Measurements from ENCODE around the gene TMEM119. TPM values are rescaled to one million over a fixed set of nuclear protein-coding genes. Genes with fewer than 3 reads are reported as not detected.

Gene TMEM119, protein sequence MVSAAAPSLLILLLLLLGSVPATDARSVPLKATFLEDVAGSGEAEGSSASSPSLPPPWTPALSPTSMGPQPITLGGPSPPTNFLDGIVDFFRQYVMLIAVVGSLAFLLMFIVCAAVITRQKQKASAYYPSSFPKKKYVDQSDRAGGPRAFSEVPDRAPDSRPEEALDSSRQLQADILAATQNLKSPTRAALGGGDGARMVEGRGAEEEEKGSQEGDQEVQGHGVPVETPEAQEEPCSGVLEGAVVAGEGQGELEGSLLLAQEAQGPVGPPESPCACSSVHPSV
- total RNA-seq = 10 to 100 TPM in 1 of 4 donors, 1 to 10 TPM in 2, under 1 TPM in 1; 0.24 to 10.9 (median 6.3) TPM

DNA sequence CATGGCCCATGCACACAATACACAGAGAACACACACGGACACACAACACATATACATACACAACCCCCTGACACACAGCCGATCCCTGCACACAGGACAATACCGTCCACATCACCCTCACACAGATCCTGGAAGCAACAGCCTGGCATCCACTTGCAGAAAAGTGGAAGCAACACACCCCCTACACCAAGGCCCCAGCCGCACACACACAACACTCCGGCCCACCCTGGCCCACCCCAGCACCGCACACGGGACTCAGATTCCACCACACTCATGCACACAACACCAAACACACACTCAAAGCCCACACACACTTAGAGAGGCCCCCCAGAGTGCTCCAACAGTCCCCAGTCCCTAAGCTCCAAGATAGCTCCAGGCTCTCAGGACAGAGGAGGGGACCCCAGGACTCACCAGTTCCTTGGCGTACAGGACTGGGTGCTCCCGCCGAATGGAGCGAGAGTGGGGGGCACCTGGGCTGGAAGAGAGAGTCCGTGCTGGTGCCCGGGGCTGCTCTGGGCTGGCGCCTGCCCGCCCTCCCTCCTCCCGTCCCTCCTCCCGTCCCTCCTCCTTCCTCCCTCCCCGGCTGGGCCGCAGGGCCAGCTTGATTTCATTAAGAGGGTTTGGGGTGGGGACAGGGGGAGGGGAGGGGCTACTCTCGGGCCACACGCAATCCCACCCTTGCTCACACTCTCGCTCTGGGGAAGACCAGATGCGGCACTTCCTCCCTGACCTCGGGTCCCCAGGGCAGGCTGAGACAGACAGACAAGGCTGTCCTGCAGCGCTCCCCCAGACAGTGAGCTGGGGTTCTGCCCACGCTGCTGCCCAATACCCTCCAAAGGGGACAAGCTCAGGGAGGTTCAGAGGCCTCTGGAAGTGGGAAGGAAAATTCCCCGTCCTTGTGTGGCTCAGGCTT, at the start of gene TMEM119:
TMEM119 (minus strand) TSS at position 526 of the 913 bp plus-strand sequence. CDS start 5,701 bp downstream, outside the sequence.
- peaks cover 9% of the 10 kb centered on the region for H3K4me1 ChIP-seq
- no peaks in the 10 kb centered on the region for H3K36me3 ChIP-seq
- peak; percentile 76 to 86 for DNase-seq (ENCODE audit: low spot score in 2 of 2)
- TF ChIP-seq, protein P1, sequence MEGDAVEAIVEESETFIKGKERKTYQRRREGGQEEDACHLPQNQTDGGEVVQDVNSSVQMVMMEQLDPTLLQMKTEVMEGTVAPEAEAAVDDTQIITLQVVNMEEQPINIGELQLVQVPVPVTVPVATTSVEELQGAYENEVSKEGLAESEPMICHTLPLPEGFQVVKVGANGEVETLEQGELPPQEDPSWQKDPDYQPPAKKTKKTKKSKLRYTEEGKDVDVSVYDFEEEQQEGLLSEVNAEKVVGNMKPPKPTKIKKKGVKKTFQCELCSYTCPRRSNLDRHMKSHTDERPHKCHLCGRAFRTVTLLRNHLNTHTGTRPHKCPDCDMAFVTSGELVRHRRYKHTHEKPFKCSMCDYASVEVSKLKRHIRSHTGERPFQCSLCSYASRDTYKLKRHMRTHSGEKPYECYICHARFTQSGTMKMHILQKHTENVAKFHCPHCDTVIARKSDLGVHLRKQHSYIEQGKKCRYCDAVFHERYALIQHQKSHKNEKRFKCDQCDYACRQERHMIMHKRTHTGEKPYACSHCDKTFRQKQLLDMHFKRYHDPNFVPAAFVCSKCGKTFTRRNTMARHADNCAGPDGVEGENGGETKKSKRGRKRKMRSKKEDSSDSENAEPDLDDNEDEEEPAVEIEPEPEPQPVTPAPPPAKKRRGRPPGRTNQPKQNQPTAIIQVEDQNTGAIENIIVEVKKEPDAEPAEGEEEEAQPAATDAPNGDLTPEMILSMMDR (IDR thresholded peaks at IDR 0.05) = no peak
- TF ChIP-seq POLR2A (IDR thresholded peaks at IDR 0.05) (no peak), POLR2AphosphoS5 (IDR thresholded peaks at IDR 0.05) (no peak), EP300 (IDR thresholded peaks at IDR 0.05) (no peak)
- no peaks in the 10 kb centered on the region for H3K27me3 ChIP-seq
- peak within 1 kb of the TSS; percentile 11 for H3K27ac ChIP-seq
- WGBS = 66% methylated on average over 10 of the region's 27 CpGs
- H3K9me3 ChIP-seq = no peaks in the 10 kb centered on the region
- peak within 1 kb of the TSS; percentile 41 for H3K4me3 ChIP-seq

DNA sequence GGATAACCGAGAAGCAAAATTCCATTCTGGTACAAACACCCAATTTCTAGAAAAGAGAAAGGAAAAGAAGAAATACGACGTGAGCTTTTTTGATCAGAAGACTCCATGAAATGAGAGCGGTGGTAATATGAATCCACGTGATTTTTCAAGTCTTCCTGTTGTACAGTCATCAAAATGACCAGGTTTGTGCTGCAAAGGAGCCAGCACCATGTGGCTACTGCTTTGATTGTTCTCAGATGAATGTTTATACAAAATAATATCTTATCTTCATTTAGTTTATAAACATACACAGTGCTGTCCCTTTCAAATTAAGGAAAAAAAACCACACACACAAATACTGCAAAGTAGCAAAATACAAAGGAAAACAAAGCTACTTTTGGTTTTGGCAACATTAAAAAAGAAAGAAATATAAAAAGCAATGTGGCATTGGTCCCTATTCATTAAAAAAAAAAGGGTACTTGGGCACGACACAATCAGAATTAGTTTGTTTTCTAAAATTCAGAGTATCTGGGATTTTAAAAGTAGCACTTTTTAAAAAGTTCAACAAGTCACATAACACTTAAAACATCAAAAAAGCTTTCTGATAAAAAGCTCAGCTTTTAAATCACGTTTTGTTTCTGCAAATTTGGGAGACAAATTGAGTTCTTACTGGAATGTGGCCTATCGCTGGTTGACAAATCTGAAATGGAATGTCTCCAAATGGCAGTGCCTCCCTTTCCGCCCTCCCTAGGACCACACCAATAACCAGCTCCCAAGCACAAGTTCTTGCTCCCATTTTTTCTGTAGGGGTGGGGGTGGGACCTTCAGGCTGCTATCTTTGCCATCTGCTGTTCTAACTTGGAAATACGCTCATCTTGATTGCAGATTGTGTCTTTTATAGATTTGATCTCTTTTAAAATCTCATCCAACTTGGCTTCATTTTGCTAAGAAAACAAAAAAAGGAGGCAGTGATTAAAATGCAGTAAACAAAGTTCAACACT, 49.0 kb upstream of the TMEM119 start:
- Histone ChIP-seq H3K36me3 (peaks cover 66% of the 10 kb centered on the region), H3K27ac (no peak overlapping the region), H3K27me3 (no peaks in the 10 kb centered on the region), H3K4me3 (no peak overlapping the region), H3K4me1 (peaks cover 9% of the 10 kb centered on the region), H3K9me3 (no peaks in the 10 kb centered on the region)
- TF ChIP-seq EP300 (IDR thresholded peaks at IDR 0.05) (no peak), POLR2A (IDR thresholded peaks at IDR 0.05) (no peak), POLR2AphosphoS5 (IDR thresholded peaks at IDR 0.05) (no peak)
- TF ChIP-seq, protein P1 (IDR thresholded peaks at IDR 0.05) = no peak
- 66% methylated on average over 10 of the region's 10 CpGs for WGBS
- DNase-seq (ENCODE audit: low spot score in 2 of 2) = no peak

DNA sequence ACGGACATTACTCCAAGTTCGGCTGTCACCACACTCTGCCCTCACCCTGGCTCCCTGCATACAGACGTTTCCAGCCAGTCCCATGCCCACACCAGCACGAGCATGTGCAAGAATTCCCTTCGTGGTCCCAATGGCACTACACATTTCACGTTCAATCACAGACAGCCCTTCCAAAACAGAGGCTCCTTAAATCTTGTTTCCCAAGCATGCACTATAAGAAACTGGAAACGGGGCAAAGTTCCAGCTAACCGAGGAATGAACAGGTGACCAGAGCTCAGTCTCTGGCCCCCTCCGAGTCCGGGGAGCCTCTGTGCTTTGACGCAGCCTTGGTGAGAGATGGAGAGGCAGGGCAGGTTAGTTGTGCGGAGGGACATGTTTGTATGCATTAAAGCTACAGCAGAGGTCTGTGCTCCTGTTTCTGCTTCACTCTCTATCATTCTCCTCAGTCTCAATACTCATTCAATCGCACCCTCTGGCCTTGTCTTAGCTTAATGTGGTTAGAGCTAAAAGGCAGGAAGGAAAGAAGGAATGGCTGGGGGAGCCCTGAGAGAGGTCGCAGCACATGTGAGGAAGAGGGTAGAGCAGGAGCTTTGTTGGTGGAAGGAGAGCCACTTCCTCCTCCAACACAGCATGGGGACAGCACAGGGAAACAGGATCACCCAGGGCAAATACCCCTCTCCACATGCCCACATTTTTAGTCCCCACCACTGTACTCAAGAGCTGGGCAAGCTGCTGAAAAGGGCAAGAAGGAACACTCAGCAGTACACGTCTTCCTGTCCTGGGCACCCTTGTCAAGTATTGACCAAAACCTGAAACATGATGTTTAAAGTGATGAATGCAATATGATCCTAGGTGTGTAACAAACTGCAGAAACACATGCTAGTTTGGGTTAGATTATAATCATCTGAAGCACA, 48.1 kb upstream of the TMEM119 start:
- TF ChIP-seq POLR2A (IDR thresholded peaks at IDR 0.05) = no peak
- TF ChIP-seq, protein P1 (IDR thresholded peaks at IDR 0.05) = no peak
- no peak for TF ChIP-seq POLR2AphosphoS5 (IDR thresholded peaks at IDR 0.05)
- no peak for TF ChIP-seq EP300 (IDR thresholded peaks at IDR 0.05)

DNA sequence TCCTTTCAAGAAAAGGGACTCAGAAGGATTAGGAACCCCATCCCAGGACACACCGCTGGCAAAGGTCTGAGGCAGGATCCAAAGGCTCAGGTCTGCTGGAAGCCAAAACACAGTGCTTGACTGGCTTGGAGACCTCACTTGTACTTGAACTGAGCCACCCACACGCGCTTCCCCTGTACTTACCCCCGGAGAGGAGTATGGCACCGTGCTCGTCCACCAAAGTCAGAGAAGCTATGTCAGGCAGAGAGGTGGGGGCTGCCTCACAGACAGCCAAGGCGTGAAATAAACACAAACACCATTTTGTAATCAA, 46.9 kb upstream of the TMEM119 start:
- no peak overlapping the region for H3K4me3 ChIP-seq
- TF ChIP-seq POLR2A (IDR thresholded peaks at IDR 0.05) (no peak), POLR2AphosphoS5 (IDR thresholded peaks at IDR 0.05) (no peak), EP300 (IDR thresholded peaks at IDR 0.05) (no peak)
- TF ChIP-seq, protein P1 (IDR thresholded peaks at IDR 0.05) = no peak
- peak; percentile 41 to 48 for DNase-seq (ENCODE audit: low spot score in 2 of 2)
- peak overlapping the region; percentile 53 for H3K27ac ChIP-seq
- no peaks in the 10 kb centered on the region for H3K9me3 ChIP-seq
- peaks cover 46% of the 10 kb centered on the region for H3K36me3 ChIP-seq
- peaks cover 15% of the 10 kb centered on the region for H3K4me1 ChIP-seq
- 90% methylated on average over 7 of the region's 7 CpGs for WGBS
- no peaks in the 10 kb centered on the region for H3K27me3 ChIP-seq

More for the DNA sequence above, 48.1 kb upstream of the TMEM119 start:
- Histone ChIP-seq H3K36me3 (peaks cover 57% of the 10 kb centered on the region), H3K9me3 (no peaks in the 10 kb centered on the region), H3K4me3 (no peak overlapping the region), H3K27ac (no peak overlapping the region), H3K27me3 (no peaks in the 10 kb centered on the region), H3K4me1 (peaks cover 15% of the 10 kb centered on the region)
- 80% methylated on average over 15 of the region's 15 CpGs for WGBS
- peak; percentile 36 to 41 for DNase-seq (ENCODE audit: low spot score in 2 of 2)
